ENCODE data around the gene PROK1. TPM values are rescaled to one million over a fixed set of nuclear protein-coding genes. Genes with fewer than 3 reads are reported as not detected.

PROK1 gene
- total and polyA plus RNA-seq, 2 experiments from 2014 or later, result not detected

DNA sequence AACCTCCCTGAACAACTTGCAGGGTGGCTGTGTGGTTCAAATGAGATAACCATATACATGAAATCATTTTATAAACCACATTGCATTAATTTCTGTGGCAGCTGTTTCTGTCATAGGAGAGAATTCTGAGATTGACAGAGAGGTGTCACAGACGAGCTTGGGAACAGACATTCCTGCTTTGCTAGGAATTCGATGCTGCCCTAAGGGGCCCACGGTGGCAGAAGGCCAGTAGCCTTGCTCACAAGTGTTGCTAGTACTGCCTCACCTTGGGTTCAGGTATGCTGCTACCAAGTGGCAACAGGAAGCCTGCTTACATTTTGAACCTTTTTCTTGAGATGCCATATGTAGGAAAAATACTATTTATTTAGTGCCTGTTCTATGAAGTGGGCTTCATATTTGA, 54.6 kb downstream of the PROK1 start (continued):
- TF ChIP-seq, protein P1, sequence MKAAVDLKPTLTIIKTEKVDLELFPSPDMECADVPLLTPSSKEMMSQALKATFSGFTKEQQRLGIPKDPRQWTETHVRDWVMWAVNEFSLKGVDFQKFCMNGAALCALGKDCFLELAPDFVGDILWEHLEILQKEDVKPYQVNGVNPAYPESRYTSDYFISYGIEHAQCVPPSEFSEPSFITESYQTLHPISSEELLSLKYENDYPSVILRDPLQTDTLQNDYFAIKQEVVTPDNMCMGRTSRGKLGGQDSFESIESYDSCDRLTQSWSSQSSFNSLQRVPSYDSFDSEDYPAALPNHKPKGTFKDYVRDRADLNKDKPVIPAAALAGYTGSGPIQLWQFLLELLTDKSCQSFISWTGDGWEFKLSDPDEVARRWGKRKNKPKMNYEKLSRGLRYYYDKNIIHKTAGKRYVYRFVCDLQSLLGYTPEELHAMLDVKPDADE (IDR thresholded peaks at IDR 0.05), result no peak
- TF ChIP-seq, protein P2, sequence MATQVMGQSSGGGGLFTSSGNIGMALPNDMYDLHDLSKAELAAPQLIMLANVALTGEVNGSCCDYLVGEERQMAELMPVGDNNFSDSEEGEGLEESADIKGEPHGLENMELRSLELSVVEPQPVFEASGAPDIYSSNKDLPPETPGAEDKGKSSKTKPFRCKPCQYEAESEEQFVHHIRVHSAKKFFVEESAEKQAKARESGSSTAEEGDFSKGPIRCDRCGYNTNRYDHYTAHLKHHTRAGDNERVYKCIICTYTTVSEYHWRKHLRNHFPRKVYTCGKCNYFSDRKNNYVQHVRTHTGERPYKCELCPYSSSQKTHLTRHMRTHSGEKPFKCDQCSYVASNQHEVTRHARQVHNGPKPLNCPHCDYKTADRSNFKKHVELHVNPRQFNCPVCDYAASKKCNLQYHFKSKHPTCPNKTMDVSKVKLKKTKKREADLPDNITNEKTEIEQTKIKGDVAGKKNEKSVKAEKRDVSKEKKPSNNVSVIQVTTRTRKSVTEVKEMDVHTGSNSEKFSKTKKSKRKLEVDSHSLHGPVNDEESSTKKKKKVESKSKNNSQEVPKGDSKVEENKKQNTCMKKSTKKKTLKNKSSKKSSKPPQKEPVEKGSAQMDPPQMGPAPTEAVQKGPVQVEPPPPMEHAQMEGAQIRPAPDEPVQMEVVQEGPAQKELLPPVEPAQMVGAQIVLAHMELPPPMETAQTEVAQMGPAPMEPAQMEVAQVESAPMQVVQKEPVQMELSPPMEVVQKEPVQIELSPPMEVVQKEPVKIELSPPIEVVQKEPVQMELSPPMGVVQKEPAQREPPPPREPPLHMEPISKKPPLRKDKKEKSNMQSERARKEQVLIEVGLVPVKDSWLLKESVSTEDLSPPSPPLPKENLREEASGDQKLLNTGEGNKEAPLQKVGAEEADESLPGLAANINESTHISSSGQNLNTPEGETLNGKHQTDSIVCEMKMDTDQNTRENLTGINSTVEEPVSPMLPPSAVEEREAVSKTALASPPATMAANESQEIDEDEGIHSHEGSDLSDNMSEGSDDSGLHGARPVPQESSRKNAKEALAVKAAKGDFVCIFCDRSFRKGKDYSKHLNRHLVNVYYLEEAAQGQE (IDR thresholded peaks at IDR 0.05; ENCODE audit: unreplicated experiment), result no peak
- TF ChIP-seq ZNF331 (CRISPR knock-in tag; IDR thresholded peaks at IDR 0.05; ENCODE audit: low read depth), result no peak
- no peak for TF ChIP-seq ZNF114 (CRISPR knock-in tag; IDR thresholded peaks at IDR 0.05)

DNA sequence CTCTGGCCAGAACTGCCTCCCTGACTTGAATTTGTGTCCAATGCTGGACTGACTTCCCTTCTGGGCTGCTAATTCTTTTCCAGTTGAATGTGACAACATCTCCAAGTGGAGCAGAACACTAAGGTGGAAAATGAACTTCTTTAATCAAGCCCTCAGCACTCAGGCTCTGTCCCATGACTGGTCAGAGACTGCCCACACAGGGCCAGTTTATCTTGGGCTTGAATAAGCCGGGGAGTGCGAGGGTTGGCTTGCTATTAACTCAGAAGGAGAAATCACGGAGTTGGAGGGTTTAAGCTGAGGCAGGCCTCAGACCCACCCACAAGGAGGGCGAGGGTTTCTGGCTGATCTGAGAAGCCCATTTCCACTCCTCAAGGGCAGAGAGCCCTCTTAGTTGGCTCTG, 55.6 kb downstream of the PROK1 start:
- Histone ChIP-seq H3K36me3 (ENCODE audit: insufficient read depth) (no peaks in the 10 kb centered on the region), H3K27me3 (ENCODE audit: insufficient read depth) (no peaks in the 10 kb centered on the region), H3K79me2 (replicated peaks; ENCODE audit: insufficient read depth) (no peaks in the 10 kb centered on the region), H3K4me3 (no peak overlapping the region), H3K9me2 (ENCODE audit: insufficient read depth) (no peaks in the 10 kb centered on the region; the same call in 1 of the 2 replicates), H3K4me2 (no peak overlapping the region), H2AFZ (no peak overlapping the region), H3F3A (replicated peaks; ENCODE audit: low read depth) (no peaks in the 10 kb centered on the region), H3K4me1 (ENCODE audit: insufficient read depth) (no peaks in the 10 kb centered on the region), H3K27ac (ENCODE audit: low read depth) (no peak overlapping the region), H4K20me1 (replicated peaks; ENCODE audit: insufficient read depth) (no peaks in the 10 kb centered on the region)
- H3K27me3 Mint-ChIP-seq (ENCODE audit: insufficient read depth, low read depth, poor library complexity), result peaks cover 7% of the 10 kb centered on the region
- no peak for DNase-seq (ENCODE audit: low spot score)
- peaks cover 15% of the 10 kb centered on the region for H3K4me1 Mint-ChIP-seq
- H3K9me3 Mint-ChIP-seq, result no peaks in the 10 kb centered on the region
- H3K36me3 Mint-ChIP-seq (ENCODE audit: low read depth), result no peaks in the 10 kb centered on the region
- ATAC-seq, result no peak
- H3K27ac Mint-ChIP-seq, result no peak overlapping the region
- H3K4me3 Mint-ChIP-seq, result no peak overlapping the region
- TF ChIP-seq STAT1 (IDR thresholded peaks at IDR 0.05; ENCODE audit: unreplicated experiment) (no peak), POLR2AphosphoS5 (IDR thresholded peaks at IDR 0.05; ENCODE audit: low read depth) (no peak), EZH2phosphoT487 (IDR thresholded peaks at IDR 0.05; ENCODE audit: unreplicated experiment) (no peak), ZNF114 (CRISPR knock-in tag; IDR thresholded peaks at IDR 0.05) (no peak), JUNB (IDR thresholded peaks at IDR 0.05; ENCODE audit: unreplicated experiment) (no peak)
- TF ChIP-seq, protein P1 (IDR thresholded peaks at IDR 0.05), result no peak
- TF ChIP-seq, protein P3, sequence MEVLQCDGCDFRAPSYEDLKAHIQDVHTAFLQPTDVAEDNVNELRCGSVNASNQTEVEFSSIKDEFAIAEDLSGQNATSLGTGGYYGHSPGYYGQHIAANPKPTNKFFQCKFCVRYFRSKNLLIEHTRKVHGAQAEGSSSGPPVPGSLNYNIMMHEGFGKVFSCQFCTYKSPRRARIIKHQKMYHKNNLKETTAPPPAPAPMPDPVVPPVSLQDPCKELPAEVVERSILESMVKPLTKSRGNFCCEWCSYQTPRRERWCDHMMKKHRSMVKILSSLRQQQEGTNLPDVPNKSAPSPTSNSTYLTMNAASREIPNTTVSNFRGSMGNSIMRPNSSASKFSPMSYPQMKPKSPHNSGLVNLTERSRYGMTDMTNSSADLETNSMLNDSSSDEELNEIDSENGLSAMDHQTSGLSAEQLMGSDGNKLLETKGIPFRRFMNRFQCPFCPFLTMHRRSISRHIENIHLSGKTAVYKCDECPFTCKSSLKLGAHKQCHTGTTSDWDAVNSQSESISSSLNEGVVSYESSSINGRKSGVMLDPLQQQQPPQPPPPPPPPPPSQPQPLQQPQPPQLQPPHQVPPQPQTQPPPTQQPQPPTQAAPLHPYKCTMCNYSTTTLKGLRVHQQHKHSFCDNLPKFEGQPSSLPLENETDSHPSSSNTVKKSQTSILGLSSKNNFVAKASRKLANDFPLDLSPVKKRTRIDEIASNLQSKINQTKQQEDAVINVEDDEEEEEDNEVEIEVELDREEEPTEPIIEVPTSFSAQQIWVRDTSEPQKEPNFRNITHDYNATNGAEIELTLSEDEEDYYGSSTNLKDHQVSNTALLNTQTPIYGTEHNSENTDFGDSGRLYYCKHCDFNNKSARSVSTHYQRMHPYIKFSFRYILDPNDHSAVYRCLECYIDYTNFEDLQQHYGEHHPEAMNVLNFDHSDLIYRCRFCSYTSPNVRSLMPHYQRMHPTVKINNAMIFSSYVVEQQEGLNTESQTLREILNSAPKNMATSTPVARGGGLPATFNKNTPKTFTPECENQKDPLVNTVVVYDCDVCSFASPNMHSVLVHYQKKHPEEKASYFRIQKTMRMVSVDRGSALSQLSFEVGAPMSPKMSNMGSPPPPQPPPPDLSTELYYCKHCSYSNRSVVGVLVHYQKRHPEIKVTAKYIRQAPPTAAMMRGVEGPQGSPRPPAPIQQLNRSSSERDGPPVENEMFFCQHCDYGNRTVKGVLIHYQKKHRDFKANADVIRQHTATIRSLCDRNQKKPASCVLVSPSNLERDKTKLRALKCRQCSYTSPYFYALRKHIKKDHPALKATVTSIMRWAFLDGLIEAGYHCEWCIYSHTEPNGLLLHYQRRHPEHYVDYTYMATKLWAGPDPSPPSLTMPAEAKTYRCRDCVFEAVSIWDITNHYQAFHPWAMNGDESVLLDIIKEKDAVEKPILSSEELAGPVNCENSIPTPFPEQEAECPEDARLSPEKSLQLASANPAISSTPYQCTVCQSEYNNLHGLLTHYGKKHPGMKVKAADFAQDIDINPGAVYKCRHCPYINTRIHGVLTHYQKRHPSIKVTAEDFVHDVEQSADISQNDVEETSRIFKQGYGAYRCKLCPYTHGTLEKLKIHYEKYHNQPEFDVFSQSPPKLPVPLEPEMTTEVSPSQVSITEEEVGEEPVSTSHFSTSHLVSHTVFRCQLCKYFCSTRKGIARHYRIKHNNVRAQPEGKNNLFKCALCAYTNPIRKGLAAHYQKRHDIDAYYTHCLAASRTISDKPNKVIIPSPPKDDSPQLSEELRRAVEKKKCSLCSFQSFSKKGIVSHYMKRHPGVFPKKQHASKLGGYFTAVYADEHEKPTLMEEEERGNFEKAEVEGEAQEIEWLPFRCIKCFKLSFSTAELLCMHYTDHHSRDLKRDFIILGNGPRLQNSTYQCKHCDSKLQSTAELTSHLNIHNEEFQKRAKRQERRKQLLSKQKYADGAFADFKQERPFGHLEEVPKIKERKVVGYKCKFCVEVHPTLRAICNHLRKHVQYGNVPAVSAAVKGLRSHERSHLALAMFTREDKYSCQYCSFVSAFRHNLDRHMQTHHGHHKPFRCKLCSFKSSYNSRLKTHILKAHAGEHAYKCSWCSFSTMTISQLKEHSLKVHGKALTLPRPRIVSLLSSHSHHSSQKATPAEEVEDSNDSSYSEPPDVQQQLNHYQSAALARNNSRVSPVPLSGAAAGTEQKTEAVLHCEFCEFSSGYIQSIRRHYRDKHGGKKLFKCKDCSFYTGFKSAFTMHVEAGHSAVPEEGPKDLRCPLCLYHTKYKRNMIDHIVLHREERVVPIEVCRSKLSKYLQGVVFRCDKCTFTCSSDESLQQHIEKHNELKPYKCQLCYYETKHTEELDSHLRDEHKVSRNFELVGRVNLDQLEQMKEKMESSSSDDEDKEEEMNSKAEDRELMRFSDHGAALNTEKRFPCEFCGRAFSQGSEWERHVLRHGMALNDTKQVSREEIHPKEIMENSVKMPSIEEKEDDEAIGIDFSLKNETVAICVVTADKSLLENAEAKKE (CRISPR knock-in tag; IDR thresholded peaks at IDR 0.05), result no peak
- TF ChIP-seq, protein P2 (IDR thresholded peaks at IDR 0.05; ENCODE audit: unreplicated experiment), result no peak
